HG03432 (cell line): ENCODE measurements around the gene CXXC5.

Experiments used
- ATAC-seq: cut with Tn5 transposase; IDR thresholded peaks from one replicate; pipeline ENCODE4 v1.9.1; 2021; ENCODE audit warnings: mild to moderate bottlenecking, moderate library complexity; ENCODE audit not compliant: unreplicated experiment

CXXC5 gene

DNA sequence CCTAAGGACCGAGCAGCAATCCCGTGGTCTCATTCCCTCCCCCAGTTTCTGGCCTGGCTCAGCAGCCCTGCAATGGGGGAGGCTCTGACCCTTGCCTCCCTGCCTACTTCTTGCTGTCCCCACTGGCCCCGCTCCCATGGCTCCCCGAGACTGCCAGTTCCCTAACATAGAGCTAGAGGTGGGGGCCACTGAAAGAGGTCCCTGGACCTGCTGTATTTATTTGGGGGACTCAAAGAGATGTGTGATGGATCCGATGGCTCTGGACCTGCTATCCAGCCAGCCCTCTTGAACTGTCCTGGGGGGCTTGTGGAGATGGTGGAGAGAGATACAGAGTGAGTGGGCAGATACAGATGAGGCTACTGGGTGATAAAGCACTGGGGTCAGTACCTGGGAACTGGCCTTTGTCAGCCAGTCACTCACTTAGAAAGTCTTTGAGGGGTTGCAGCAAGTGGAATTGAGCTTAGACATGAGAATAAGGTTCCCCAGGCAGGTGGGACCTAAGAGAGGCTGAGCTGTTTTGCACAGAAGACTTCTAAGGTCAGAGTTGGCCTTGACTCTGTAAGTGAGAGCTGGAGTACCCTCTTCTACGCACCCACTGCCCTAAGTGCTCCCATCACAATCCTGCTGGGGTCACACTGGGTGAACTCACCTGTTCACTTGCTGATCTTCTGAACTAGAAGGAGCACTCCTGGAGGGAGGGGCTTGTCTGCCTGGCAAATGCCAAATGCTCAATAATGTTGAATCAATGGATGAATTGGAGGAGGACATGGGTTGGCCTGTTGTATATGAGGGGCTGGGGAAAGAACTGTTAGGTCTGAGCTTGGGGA lies 42.9 kb downstream of the CXXC5 start:
- no peak for ATAC-seq

DNA sequence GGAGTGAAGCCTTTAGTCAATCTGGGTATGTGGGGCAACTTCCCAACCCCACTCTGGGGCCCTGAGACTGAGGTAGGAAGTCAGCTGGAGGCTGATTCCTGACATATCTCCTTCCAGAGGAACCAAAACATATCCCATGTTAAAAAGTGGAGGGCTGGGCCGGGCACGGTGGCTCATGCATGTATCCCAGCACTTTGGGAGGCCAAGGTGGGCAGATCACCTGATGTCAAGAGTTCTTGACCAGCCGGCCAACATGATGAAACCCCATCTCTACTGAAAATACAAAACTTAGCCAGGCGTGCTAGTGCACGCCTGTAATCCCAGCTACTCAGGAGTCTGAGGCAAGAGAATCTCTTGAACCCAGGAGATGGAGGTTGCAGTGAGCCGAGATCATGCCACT lies 44.0 kb downstream of the CXXC5 start:
- ATAC-seq, result no peak

GRCh38 chr5:139692679-139693308 lies 44.6 kb downstream of the CXXC5 start:
- ATAC-seq, result no peak

DNA sequence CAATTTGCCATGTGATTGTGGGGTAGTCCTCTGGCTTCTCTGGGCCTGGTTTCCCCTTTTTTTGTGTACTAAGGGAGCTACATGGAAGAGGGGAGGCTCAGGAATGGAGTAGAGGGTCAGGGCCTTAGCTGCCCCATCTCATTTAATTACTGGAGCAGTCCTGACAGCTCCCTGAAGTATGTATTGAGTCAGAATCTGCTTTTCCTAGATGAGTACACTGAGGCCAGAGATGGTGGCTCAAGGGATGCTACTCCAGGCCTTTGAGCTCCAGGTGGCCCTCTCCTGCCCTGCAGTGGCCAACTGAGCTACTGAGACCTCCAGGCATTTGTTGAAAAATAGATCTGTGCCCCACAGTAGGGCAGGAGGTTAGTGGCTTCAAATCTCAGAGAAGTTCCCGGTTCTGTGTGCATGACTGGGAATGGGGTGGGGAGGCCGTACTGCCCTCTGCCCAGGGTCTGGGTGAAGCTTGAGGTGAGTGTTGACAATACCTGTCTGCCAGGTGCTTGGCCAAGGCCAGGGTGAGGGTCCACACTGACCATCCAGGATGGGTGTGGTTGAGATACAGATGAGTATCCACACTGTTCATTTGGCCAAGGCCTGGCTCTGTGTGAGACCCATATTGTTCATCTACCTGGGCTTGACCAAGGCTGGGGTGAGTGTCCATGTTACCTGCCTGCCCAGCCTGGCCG lies 45.7 kb downstream of the CXXC5 start:
- no peak for ATAC-seq

- no peak for ATAC-seq
These were observed 46.5 kb downstream of the CXXC5 start for GRCh38 chr5:139694556-139695177.

DNA sequence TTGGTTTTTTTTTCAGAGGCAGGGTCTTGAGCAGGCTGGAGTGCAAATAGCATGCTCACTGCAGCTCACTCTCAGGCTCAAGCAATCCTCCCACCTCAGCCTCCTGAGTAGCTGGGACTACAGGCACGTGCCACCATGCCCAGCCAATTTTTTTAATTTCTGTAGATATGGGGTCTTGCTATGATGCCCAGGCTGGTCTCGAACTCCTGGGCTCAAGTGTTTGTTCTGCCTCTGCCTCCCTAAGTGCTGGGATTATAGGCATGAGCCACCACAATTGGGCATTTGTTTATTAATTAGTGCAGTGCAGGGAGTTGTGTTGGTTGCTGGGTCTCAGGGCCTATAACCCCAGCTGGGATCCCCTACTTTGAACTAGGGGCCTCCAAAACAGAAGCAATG lies 47.0 kb downstream of the CXXC5 start:
- ATAC-seq, result no peak

GRCh38 chr5:139696167-139696893 lies 48.2 kb downstream of the CXXC5 start:
- no peak for ATAC-seq

DNA sequence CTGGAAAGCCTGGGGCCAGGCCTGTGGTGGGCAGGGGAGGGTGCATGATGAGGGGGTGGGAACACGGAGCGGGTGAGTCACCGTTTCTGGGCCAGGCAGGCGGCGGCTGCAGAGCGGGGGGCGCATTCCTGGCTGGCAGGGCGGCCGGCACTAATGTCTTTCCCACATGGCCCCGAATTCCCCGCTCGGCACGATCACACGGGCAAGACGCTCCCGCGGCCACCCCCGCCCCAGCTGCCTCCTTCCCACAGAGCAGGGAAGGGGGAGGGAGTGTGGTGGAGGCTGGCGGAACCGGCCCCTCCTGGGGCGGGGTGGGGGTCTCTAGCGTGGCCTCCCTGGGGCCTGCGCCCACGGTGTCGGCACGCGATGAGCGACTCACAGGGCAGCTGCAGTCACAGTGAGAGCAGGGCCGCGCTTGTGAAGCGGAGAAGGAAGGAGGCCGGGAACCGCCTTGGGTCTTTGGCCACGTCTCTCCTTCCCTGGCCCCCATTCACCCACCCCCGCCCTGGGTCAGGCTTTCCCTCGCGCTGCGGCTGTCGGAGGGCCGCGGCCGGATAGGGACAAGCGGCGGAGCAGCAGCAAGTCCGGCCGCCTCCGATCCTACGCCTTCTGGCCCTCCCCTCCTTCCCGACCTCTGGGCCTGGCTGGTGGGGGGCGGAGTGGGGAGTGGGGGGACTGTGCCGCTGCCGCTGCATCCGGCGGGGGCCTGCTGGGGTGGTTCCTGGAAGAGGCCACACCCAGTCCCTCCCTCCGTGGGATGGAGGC lies 48.9 kb downstream of the CXXC5 start:
- peak; percentile 40 for ATAC-seq

GRCh38 chr5:139698490-139699146 lies 50.5 kb downstream of the CXXC5 start:
- ATAC-seq, result no peak

- no peak for ATAC-seq
These were observed 51.2 kb downstream of the CXXC5 start for GRCh38 chr5:139699351-139699750.

GRCh38 chr5:139700711-139701055 lies 52.5 kb downstream of the CXXC5 start:
- no peak for ATAC-seq

DNA sequence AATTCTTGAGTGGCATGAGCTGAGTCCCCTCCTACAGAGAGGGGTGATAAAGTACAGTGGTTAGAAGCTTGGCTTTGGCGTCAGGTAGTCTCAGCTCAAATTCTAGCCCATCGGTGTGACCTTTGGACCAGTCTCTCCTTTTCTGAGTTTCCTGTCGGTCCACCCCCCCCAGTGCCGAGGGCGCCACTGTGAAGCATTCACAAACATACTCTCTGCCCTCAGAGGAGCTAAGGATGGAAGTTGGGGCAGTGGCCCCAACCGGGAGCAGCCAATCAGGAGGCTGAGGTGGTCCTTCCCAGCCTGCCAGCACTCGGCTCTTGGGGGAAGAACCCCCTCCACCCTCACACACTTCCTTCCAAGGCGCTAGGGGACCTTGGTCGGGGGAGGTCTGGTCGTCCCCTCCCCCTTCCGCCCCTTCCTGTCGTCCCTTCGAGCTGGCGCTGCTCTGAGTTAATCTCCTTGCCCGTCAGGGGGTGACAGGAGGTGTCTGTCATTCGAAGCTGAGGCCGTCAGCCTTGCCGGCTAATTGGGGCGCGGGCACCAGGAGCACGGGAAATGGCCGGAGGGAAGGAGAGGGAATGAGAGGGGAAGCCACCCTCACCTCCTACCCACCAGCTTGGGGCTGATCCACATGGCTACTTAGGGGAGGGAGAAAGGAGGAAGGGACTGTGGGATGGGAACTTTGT lies 53.0 kb downstream of the CXXC5 start:
- peak; percentile 29 for ATAC-seq

- ATAC-seq, result no peak
These were observed 54.4 kb downstream of the CXXC5 start for GRCh38 chr5:139702548-139702947.

- ATAC-seq, result no peak
These were observed 56.6 kb downstream of the CXXC5 start for GRCh38 chr5:139704748-139705147.

DNA sequence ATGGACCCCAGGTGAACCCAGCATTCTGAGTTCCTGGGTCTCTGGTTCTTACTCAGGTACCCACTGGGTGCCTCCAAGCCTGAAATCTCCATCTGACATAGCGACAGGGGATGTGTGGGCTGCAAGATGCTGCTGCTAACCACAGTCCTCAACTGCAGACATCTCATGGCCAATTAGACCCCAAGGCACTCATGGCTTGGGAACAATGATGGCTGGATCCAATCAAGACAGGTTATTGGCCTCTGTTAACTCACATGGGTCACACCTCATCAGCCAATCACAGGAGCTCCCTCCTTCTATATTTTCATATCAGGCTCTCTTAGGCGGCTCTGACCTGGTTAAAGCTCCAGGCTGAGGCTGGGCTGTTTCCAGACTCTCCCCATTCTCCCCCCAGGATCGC lies 57.0 kb downstream of the CXXC5 start:
- ATAC-seq, result no peak

GRCh38 chr5:139705655-139706587 lies 57.8 kb downstream of the CXXC5 start:
- no peak for ATAC-seq

DNA sequence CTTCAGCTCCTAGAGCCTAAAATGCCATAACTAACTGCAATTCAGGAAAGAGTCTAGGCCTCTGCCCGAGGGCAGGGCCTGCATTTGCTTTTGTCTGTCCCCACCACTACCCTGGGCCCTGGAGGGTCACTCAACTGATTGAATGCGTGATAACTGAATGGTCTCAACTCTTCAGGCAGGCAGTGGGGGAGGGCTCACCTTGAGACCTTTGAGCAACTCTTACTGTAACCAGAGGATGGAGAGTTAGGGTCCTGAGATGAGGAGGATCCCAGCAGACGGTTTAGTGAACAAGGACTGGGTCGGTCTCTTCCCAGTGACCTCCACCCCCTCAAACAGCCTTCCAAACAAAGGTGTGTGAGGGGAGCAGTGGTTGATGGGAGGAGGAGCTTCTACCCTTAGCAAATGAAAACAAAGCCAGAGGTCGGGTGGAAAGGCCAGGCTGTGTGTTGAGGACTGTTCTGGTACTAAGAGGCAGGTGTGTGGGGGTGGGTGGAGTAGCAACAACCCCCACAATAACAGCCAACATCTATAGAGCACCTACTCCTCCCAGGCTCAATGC lies 59.4 kb downstream of the CXXC5 start:
- no peak for ATAC-seq

- ATAC-seq, result no peak
These were observed 60.3 kb downstream of the CXXC5 start for GRCh38 chr5:139708434-139708861.
